Colonic mucosa (tissue), 4 donors: ENCODE results near the gene COG5. TPM values are rescaled to one million over a fixed set of nuclear protein-coding genes. Genes with fewer than 3 reads are reported as not detected.

Source experiments
- DNase-seq: peaks from one replicate; pipeline ENCODE4 v3.0.0-alpha.2; 2020
- H3K27ac ChIP-seq: fragments of 200-600 bp; one replicate; pipeline ENCODE4 v1.8.0; 2021
- H3K27me3 ChIP-seq: fragments of 200-600 bp; one replicate; pipeline ENCODE4 v1.8.0; 2021
- H3K36me3 ChIP-seq: fragments of 200-600 bp; one replicate; pipeline ENCODE4 v1.8.0; 2021
- H3K4me1 ChIP-seq: fragments of 200-600 bp; one replicate; pipeline ENCODE4 v1.8.0; 2021; ENCODE audit warnings: mild to moderate bottlenecking
- H3K4me3 ChIP-seq: fragments of 200-600 bp; one replicate; pipeline ENCODE4 v1.8.0; 2021
- H3K9ac ChIP-seq, 2 donors: one replicate each; pipeline ENCODE4 v1.7.0; 2013; ENCODE audit warnings: control low read depth in 2 of 2, low read depth in 2 of 2, low read length in 2 of 2
- H3K9me3 ChIP-seq: fragments of 200-600 bp; one replicate; pipeline ENCODE4 v1.8.0; 2021
- intact Hi-C: fragments of 100-400 bp; cut with DNase I; formaldehyde crosslinking; loops from one replicate; pipeline ENCODE4 v1.14.1; 2022
- total RNA-seq, 2 donors: library from RNA; stranded (reverse); fragmentation: NEBNext Ultra II Directional in 1 of 2; extraction: Animal tissue kit (Norgen Biotek cat#: 25700) in 1 of 2; gene quantifications; one replicate each; pipeline ENCODE4 v1.2.1, GENCODE V29; 2021
- TF ChIP-seq, protein P1 (sequence below): fragments of 200-600 bp; IDR thresholded peaks from one replicate; pipeline ENCODE4 v1.8.0; 2022; ENCODE audit warnings: antibody characterized with exemption, mild to moderate bottlenecking
- donor health status: healthy.
- donor health status: DM: no; HTN: no; CAD: no.
- donor health status: DM: no; HTN: no; CAD: no.

COG5 gene
- total RNA-seq, 2 donors from 2014 or later: 43.1 to 46.8 TPM

DNA sequence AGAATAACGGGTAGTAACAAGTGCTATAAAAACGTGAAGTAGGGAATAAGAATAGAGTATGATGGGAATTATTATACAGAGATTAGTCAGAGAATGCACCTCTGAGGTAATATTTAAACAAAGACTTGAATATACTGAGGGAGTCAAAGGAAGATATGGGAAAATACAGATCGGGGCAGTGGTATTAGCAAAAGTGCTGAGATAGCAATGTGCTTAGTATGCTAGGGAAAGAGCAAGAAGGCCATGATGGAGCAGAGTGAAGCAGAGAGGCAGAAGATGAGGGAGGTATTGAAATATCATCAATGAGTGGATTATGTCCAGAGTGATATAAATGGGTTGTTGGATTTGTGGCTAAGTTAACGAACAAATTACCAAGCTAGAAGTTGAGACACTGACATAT, 190.4 kb downstream of the COG5 start:
- TF ChIP-seq, protein P1, sequence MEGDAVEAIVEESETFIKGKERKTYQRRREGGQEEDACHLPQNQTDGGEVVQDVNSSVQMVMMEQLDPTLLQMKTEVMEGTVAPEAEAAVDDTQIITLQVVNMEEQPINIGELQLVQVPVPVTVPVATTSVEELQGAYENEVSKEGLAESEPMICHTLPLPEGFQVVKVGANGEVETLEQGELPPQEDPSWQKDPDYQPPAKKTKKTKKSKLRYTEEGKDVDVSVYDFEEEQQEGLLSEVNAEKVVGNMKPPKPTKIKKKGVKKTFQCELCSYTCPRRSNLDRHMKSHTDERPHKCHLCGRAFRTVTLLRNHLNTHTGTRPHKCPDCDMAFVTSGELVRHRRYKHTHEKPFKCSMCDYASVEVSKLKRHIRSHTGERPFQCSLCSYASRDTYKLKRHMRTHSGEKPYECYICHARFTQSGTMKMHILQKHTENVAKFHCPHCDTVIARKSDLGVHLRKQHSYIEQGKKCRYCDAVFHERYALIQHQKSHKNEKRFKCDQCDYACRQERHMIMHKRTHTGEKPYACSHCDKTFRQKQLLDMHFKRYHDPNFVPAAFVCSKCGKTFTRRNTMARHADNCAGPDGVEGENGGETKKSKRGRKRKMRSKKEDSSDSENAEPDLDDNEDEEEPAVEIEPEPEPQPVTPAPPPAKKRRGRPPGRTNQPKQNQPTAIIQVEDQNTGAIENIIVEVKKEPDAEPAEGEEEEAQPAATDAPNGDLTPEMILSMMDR: no peak
- intact Hi-C loops: no loop called here
- H3K27me3 ChIP-seq: no peaks in the 10 kb centered on the region
- H3K4me3 ChIP-seq: no peak overlapping the region
- H3K27ac ChIP-seq: no peak overlapping the region
- no peak overlapping the region for H3K9ac ChIP-seq
- H3K4me1 ChIP-seq: no peaks in the 10 kb centered on the region
- no peaks in the 10 kb centered on the region for H3K9me3 ChIP-seq
- DNase-seq: no peak
- H3K36me3 ChIP-seq: no peaks in the 10 kb centered on the region

DNA sequence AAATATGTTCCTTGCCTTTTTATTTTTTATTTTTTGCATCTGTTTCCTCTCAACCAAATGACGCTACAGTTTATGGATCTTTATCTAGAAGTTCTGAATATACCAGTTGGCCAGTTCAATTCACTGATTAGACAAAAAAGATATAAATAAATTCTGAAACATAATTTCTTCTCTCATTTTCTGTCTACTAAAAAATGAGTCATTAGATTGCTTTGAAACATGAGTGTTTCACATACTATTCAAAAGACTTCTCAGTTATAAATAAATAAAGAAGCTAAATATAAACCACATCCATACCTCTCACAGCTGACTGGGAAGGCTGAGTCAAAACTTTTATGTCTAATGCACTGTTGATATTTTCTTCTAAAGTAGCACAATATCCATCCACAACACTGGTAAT, 191.4 kb downstream of the COG5 start:
- H3K27me3 ChIP-seq: no peaks in the 10 kb centered on the region
- DNase-seq: no peak
- H3K4me3 ChIP-seq: no peak overlapping the region
- no peaks in the 10 kb centered on the region for H3K4me1 ChIP-seq
- H3K9ac ChIP-seq: no peak overlapping the region
- no peak overlapping the region for H3K27ac ChIP-seq
- no peaks in the 10 kb centered on the region for H3K36me3 ChIP-seq
- intact Hi-C loops: no loop called here
- H3K9me3 ChIP-seq: no peaks in the 10 kb centered on the region
- TF ChIP-seq, protein P1: no peak

DNA sequence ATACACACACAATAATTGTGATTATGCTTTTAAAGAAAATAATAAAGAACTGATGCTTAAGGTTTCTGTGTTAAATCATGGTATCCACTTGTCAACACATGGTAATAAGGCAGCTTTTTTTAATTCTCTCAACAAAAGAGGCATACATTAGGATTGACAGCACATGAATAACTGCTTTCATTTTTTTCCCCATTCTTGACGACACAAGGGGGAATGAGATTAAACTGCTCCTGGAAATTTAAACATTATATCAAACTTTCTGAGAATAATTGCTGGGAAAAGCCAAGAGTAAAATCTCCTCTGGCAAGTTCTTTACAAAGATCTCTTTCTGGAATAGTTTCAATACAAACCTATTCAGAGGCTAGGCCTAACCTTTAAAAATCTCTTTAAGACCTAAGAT, 192.9 kb downstream of the COG5 start:
- H3K27me3 ChIP-seq: no peaks in the 10 kb centered on the region
- no peak overlapping the region for H3K27ac ChIP-seq
- H3K9me3 ChIP-seq: no peaks in the 10 kb centered on the region
- no peaks in the 10 kb centered on the region for H3K36me3 ChIP-seq
- H3K4me1 ChIP-seq: no peaks in the 10 kb centered on the region
- H3K9ac ChIP-seq: no peak overlapping the region
- H3K4me3 ChIP-seq: no peak overlapping the region
- intact Hi-C loops: no loop called here
- TF ChIP-seq, protein P1: no peak
- no peak for DNase-seq

DNA sequence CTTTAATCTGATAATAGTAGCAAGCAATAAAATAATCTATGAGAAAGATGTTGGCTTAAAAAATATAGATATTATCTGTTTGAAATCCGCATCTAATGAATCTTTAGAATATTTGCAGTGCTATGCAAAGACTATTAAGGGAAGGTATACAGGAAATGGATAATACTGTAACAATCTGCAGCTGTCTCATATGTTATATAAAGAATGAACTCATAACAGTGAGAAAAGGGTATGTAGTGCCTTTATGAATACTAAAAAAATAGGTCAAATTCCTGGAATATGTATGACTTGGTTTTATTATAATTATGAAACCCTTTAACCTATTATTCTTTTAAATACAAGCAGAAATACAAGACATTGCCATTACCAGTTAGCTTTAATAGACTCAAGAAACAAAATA, 198.9 kb downstream of the COG5 start:
- H3K9ac ChIP-seq: no peak overlapping the region
- no peak overlapping the region for H3K27ac ChIP-seq
- peaks cover 7% of the 10 kb centered on the region for H3K36me3 ChIP-seq
- intact Hi-C loops: no loop called here
- TF ChIP-seq, protein P1: no peak
- no peaks in the 10 kb centered on the region for H3K27me3 ChIP-seq
- no peaks in the 10 kb centered on the region for H3K9me3 ChIP-seq
- no peak for DNase-seq
- H3K4me3 ChIP-seq: no peak overlapping the region
- no peaks in the 10 kb centered on the region for H3K4me1 ChIP-seq

DNA sequence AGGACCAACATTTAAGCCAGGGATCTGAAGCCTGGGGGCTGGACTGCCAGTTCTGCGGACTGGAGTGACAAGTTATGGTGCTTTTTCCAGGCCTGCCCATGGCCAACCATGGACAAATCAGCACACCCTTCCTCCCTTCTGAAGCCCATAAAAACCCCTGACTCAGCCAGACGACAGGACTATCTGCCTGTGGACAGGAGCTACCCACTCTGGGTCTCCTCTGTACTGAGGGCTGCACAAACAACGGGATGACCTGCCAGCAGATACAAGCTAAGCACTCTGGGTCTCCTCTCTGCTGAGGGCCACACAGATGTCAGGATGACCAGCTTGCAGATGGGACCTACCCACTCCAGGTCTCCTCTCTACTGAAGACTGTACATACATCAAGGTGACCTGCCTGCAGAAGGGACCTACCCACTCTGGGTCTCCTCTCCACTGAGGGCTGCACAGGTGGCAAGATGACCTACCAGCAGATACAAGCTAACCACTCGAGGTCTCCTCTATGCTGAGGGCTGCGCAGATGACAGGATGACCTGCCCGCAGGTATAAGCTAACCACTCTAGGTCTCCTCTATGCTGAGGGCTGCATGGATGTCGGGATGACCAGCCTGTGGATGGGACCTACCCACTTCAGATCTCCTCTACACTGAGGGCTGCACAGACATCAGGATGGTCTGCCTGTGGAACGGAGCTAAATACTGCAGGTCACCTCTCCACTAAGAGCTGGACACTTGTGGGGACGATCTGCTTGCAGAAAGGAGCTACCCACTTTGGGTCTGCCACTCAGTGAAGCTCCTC, 204.0 kb downstream of the COG5 start:
- Histone ChIP-seq H3K27me3 (no peaks in the 10 kb centered on the region), H3K4me3 (no peak overlapping the region), H3K9ac (no peak overlapping the region), H3K27ac (no peak overlapping the region), H3K4me1 (no peaks in the 10 kb centered on the region), H3K36me3 (peaks cover 7% of the 10 kb centered on the region), H3K9me3 (no peaks in the 10 kb centered on the region)
- DNase-seq: no peak
- intact Hi-C loops: no loop called here
- TF ChIP-seq, protein P1: no peak
